Activated naive CD4-positive, alpha-beta T cell treated with anti-CD3 and anti-CD28 coated beads, Interleukin-2, amount 10 ng/mL, durations not matched to agents 7 days and 5 days (primary cell): ENCODE results near the gene SRP54.
"Not testable (repeated sequence)": the region's sequence is repeated elsewhere in the genome, so short reads cannot be mapped to it uniquely, and the experiment has no call there.

ENCODE experiments used
- CTCF ChIA-PET: fragments of 350-600 bp; sonication (Branson Sonifier 250); formaldehyde crosslinking; loops from one replicate; lab custom pipeline; 2021; ENCODE audit warnings: antibody characterized with exemption; lab: Charles Lee
- DNase-seq: peaks from one replicate; pipeline ENCODE4 v3.0.0-alpha.2; 2020
- H3K27ac Mint-ChIP-seq: one replicate; pipeline ENCODE4 v1.8.0; 2021; ENCODE audit warnings: mild to moderate bottlenecking, moderate library complexity, mixed read lengths
- H3K27me3 Mint-ChIP-seq: one replicate; pipeline ENCODE4 v1.8.0; 2021; ENCODE audit warnings: mild to moderate bottlenecking, mixed read lengths
- H3K36me3 Mint-ChIP-seq: one replicate; pipeline ENCODE4 v1.8.0; 2021; ENCODE audit warnings: mixed read lengths
- H3K4me1 Mint-ChIP-seq: one replicate; pipeline ENCODE4 v1.8.0; 2021; ENCODE audit warnings: mixed read lengths
- H3K4me3 Mint-ChIP-seq: one replicate; pipeline ENCODE4 v1.8.0; 2021; ENCODE audit warnings: mild to moderate bottlenecking, moderate library complexity, mixed read lengths
- H3K9me3 Mint-ChIP-seq: one replicate; pipeline ENCODE4 v1.8.0; 2021; ENCODE audit warnings: mixed read lengths

Gene SRP54

DNA sequence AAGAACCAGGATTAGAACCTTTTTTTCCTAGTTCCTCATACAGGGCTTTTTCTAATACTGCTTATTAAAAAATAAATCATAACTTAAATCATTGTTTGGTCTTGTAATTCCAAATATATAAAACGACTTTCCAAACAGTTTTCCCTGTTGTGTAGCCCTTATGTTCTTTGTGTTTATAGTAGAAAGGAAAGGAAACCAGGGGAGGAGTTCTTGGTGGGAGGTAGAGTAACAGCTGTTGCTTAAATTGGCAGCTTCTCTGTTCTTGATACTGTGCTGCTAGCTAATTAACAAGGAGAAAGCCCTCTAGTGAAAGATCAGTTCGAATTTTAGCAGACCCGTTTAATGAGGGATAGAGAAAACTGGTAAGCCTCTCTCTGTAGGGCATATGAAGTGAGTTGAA, 15.0 kb downstream of the SRP54 start:
- Mint-ChIP-seq H3K36me3 (peaks cover 24% of the 10 kb centered on the region), H3K27ac (no peak overlapping the region), H3K9me3 (no peaks in the 10 kb centered on the region), H3K27me3 (no peaks in the 10 kb centered on the region), H3K4me3 (no peak overlapping the region), H3K4me1 (peaks cover 7% of the 10 kb centered on the region)
- CTCF ChIA-PET: interaction anchor here (0.6 kb wide), 1 partner anchor 17 kb away, joined by 3 read pairs; no protein-coding TSS in a partner anchor
- DNase-seq: no peak

GRCh38 chr14:34999500-34999899, 16.7 kb downstream of the SRP54 start:
- H3K36me3 Mint-ChIP-seq: peaks cover 30% of the 10 kb centered on the region
- H3K27me3 Mint-ChIP-seq: no peaks in the 10 kb centered on the region
- H3K4me3 Mint-ChIP-seq: no peak overlapping the region
- no peaks in the 10 kb centered on the region for H3K9me3 Mint-ChIP-seq
- H3K27ac Mint-ChIP-seq: no peak overlapping the region
- DNase-seq: no peak
- CTCF ChIA-PET: no interaction called here
- H3K4me1 Mint-ChIP-seq: peaks cover 4% of the 10 kb centered on the region

DNA sequence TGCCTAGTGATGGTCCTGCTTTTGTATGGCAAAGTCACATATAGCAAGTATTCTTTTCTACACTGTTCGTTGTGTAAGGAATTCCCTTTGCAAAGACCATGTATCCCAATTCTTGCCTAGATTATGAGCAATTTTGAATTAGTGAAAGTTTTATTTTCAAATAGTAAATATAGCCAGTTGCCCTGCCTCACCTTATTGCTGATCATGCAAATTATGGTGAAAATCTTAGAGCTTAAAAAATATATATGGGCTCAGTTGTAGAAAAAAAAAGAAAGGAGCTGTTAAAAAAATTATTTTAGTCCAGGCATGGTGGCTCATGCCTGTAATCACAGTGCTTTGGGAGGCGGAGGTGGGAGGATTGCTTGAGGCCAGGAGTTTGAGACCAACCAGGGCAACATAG, 18.8 kb downstream of the SRP54 start:
- no peak for DNase-seq
- H3K36me3 Mint-ChIP-seq: peaks cover 34% of the 10 kb centered on the region
- CTCF ChIA-PET: no interaction called here
- no peaks in the 10 kb centered on the region for H3K27me3 Mint-ChIP-seq
- no peak overlapping the region for H3K4me3 Mint-ChIP-seq
- no peak overlapping the region for H3K27ac Mint-ChIP-seq
- H3K4me1 Mint-ChIP-seq: peaks cover 4% of the 10 kb centered on the region
- H3K9me3 Mint-ChIP-seq: no peaks in the 10 kb centered on the region

- CTCF ChIA-PET: no interaction called here
- H3K27ac Mint-ChIP-seq: no peak overlapping the region
- DNase-seq: no peak
- no peaks in the 10 kb centered on the region for H3K27me3 Mint-ChIP-seq
- H3K4me1 Mint-ChIP-seq: no peaks in the 10 kb centered on the region
- H3K9me3 Mint-ChIP-seq: no peaks in the 10 kb centered on the region
- no peak overlapping the region for H3K4me3 Mint-ChIP-seq
- peaks cover 34% of the 10 kb centered on the region for H3K36me3 Mint-ChIP-seq
Measured at GRCh38 chr14:35004839-35005238, 22.0 kb downstream of the SRP54 start.

- peaks cover 56% of the 10 kb centered on the region for H3K36me3 Mint-ChIP-seq
Measured at GRCh38 chr14:35016568-35016967, 33.8 kb downstream of the SRP54 start.

DNA sequence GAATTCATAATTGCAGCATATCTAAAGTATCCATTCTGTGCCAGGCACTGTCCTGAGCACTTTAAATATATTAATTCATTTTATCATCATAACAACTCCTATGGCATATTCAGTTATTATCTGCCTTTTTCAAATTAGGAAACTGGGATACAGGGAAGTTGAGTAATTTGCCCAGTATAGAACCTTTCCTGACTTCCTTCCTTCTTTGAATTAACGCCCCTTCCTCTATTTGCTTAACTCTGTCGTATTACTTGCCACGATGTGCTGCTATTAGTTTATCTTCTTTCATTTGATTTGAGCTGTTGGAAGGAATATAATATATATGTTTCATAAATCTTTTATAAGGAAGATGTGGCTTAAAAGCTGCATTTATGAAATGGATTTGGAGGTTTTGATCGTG, 37.9 kb downstream of the SRP54 start:
- no peak overlapping the region for H3K4me3 Mint-ChIP-seq
- no peaks in the 10 kb centered on the region for H3K4me1 Mint-ChIP-seq
- CTCF ChIA-PET: no interaction called here
- DNase-seq: no peak
- no peak overlapping the region for H3K27ac Mint-ChIP-seq
- peaks cover 46% of the 10 kb centered on the region for H3K36me3 Mint-ChIP-seq
- no peaks in the 10 kb centered on the region for H3K27me3 Mint-ChIP-seq
- no peaks in the 10 kb centered on the region for H3K9me3 Mint-ChIP-seq

More at GRCh38 chr14:35016568-35016967, 33.8 kb downstream of the SRP54 start:
- no peaks in the 10 kb centered on the region for H3K27me3 Mint-ChIP-seq
- CTCF ChIA-PET: no interaction called here
- no peak for DNase-seq
- no peaks in the 10 kb centered on the region for H3K4me1 Mint-ChIP-seq
- H3K4me3 Mint-ChIP-seq: no peak overlapping the region
- H3K9me3 Mint-ChIP-seq: no peaks in the 10 kb centered on the region
- H3K27ac Mint-ChIP-seq: no peak overlapping the region

DNA sequence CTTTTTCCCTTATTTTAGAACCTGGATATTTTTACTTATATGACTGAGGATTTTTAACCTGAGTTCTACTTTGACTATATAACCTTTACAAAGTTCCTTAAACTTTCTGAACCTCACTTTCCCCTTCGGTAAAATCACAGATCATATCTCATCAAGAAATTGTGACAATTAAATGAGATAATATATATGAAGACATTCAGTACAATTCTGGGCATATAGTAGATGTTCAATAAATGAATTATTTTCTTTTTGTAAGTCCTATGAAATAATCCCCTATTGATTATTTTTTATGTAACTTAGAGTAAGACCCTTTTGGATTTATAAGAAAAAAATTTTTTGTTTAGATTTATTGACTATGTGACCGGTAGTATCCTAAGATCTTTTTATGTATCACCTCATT, 45.6 kb downstream of the SRP54 start:
- H3K36me3 Mint-ChIP-seq: peaks cover 45% of the 10 kb centered on the region
- no peaks in the 10 kb centered on the region for H3K27me3 Mint-ChIP-seq
- H3K4me3 Mint-ChIP-seq: no peak overlapping the region
- CTCF ChIA-PET: no interaction called here
- no peaks in the 10 kb centered on the region for H3K4me1 Mint-ChIP-seq
- peaks cover 2% of the 10 kb centered on the region for H3K9me3 Mint-ChIP-seq
- no peak overlapping the region for H3K27ac Mint-ChIP-seq
- DNase-seq: no peak

DNA sequence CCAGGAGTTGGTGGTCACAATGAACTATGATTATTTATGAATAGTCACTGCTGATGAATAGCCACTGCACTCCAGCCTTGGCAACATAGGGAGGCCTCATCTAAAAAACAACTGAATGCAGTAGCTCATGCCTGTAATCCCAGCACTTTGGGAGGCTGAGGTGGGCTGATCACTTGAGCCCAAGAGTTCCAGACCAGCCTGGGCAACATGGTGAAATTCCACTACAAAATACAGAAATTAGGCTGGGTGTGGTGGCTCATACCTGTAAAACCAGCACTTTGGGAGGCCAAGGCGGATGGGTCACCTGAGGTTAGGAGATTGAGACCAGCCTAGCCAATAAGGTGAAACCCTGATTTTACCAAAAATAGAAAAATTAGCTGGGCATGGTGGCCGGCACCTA, 49.8 kb downstream of the SRP54 start:
- Mint-ChIP-seq H3K9me3 (peaks cover 23% of the 10 kb centered on the region), H3K4me3 (no peak overlapping the region), H3K36me3 (peaks cover 48% of the 10 kb centered on the region), H3K27me3 (no peaks in the 10 kb centered on the region), H3K4me1 (no peaks in the 10 kb centered on the region), H3K27ac (no peak overlapping the region)
- CTCF ChIA-PET: no interaction called here
- DNase-seq: no peak

DNA sequence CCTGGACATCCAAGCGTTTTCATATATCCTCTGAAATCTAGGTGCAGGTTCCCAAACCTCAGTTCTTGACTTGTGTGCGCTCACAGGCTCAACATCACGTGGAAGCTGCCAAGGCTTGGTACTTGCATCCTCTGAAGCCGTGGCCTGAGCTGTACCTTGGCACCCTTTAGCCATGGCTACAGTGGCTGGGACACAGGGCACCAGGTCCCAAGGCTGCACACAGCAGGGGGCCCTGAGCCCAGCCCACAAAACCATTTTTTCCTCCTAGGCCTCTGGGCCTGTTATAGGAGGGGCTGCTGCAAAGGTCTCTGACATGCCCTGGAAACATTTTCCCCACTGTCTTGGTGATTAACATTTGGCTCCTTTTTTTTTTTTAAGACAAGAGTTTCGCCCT, 51.6 kb downstream of the SRP54 start:
- H3K27me3 Mint-ChIP-seq: no peaks in the 10 kb centered on the region
- no peaks in the 10 kb centered on the region for H3K4me1 Mint-ChIP-seq
- peaks cover 39% of the 10 kb centered on the region for H3K36me3 Mint-ChIP-seq
- H3K9me3 Mint-ChIP-seq: peaks cover 23% of the 10 kb centered on the region
- DNase-seq: no peak
- CTCF ChIA-PET: no interaction called here
- H3K4me3 Mint-ChIP-seq: no peak overlapping the region
- H3K27ac Mint-ChIP-seq: no peak overlapping the region

DNA sequence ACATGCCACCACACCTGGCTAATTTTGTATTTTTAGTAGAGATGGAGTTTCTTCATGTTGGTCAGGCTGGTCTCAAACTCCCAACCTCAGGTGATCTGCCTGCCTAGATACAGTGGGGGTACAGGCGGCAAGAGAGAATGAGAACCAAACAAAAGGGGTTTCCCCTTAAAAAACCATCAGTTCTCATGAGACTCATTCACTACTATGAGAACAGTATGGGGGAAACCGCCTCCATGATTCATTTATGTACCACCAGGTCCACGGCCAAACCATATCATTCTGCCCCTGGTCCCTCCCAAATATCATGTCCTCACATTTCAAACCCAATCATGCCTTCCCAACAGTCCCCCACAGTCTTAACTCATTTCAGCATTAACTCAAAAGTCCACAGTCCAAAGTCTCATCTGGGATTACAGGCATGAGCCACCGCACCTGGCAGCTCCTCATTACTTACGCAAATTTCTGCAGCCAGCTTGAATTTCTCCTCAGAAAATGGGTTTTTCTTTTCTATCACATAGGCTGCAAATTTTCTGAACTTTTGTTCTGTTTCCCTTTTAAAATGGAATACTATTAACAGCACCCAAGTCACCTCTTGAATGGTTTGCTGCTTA, 52.3 kb downstream of the SRP54 start:
- peaks cover 23% of the 10 kb centered on the region for H3K9me3 Mint-ChIP-seq
- H3K4me1 Mint-ChIP-seq, H3K27me3 Mint-ChIP-seq, H3K4me3 Mint-ChIP-seq, H3K27ac Mint-ChIP-seq, CTCF ChIA-PET, DNase-seq: not testable (repeated sequence)
- peaks cover 36% of the 10 kb centered on the region for H3K36me3 Mint-ChIP-seq

GRCh38 chr14:35038312-35038711, 55.5 kb downstream of the SRP54 start:
- not testable (repeated sequence) for H3K4me1 Mint-ChIP-seq, H3K27me3 Mint-ChIP-seq, H3K27ac Mint-ChIP-seq, H3K4me3 Mint-ChIP-seq, DNase-seq
- CTCF ChIA-PET: interaction anchor here (1.2 kb wide), 1 partner anchor 168 kb away, joined by 3 read pairs; no protein-coding TSS in a partner anchor
- peaks cover 22% of the 10 kb centered on the region for H3K9me3 Mint-ChIP-seq
- peaks cover 24% of the 10 kb centered on the region for H3K36me3 Mint-ChIP-seq

- Mint-ChIP-seq H3K4me3 (no peak overlapping the region), H3K36me3 (peaks cover under 1% of the 10 kb centered on the region), H3K9me3 (no peaks in the 10 kb centered on the region), H3K27me3 (no peaks in the 10 kb centered on the region), H3K4me1 (peaks cover 19% of the 10 kb centered on the region), H3K27ac (no peak overlapping the region)
- CTCF ChIA-PET: interaction anchor here (1.2 to 1.6 kb wide), 2 partner anchors 39 to 367 kb away, joined by 4 to 5 read pairs; no protein-coding TSS in a partner anchor
- no peak for DNase-seq
Measured at GRCh38 chr14:35042632-35043031, 59.8 kb downstream of the SRP54 start.

- H3K4me3 Mint-ChIP-seq: no peak overlapping the region
- CTCF ChIA-PET: interaction anchor here (1.2 to 1.6 kb wide), 2 partner anchors 39 to 367 kb away, joined by 4 to 5 read pairs; no protein-coding TSS in a partner anchor
- H3K36me3 Mint-ChIP-seq: peaks cover 4% of the 10 kb centered on the region
- H3K9me3 Mint-ChIP-seq: no peaks in the 10 kb centered on the region
- H3K27ac Mint-ChIP-seq: no peak overlapping the region
- no peak for DNase-seq
- peaks cover 24% of the 10 kb centered on the region for H3K4me1 Mint-ChIP-seq
- no peaks in the 10 kb centered on the region for H3K27me3 Mint-ChIP-seq
Measured at GRCh38 chr14:35043046-35043445, 60.3 kb downstream of the SRP54 start.

- CTCF ChIA-PET: interaction anchor here (1.6 to 1.8 kb wide), 2 partner anchors 64 to 359 kb away, joined by 7 to 9 read pairs; partner anchors contain the start of gene NFKBIA
- peaks cover 9% of the 10 kb centered on the region for H3K36me3 Mint-ChIP-seq
- peaks cover 35% of the 10 kb centered on the region for H3K4me1 Mint-ChIP-seq
- H3K9me3 Mint-ChIP-seq: no peaks in the 10 kb centered on the region
- peak overlapping the region; percentile 99 for H3K27ac Mint-ChIP-seq
- no peak for DNase-seq
- H3K4me3 Mint-ChIP-seq: peak overlapping the region; percentile 90
- no peaks in the 10 kb centered on the region for H3K27me3 Mint-ChIP-seq
Measured at GRCh38 chr14:35044939-35045797, 62.4 kb downstream of the SRP54 start.

- CTCF ChIA-PET: interaction anchor here (1.6 to 1.8 kb wide), 2 partner anchors 64 to 359 kb away, joined by 7 to 9 read pairs; partner anchors contain the start of gene NFKBIA
- Mint-ChIP-seq H3K27me3 (no peaks in the 10 kb centered on the region), H3K4me1 (peaks cover 39% of the 10 kb centered on the region), H3K36me3 (peaks cover 14% of the 10 kb centered on the region), H3K27ac (peak overlapping the region; percentile 99), H3K9me3 (no peaks in the 10 kb centered on the region), H3K4me3 (peak overlapping the region; percentile 90)
- DNase-seq: no peak
Measured at GRCh38 chr14:35045798-35046047, 62.9 kb downstream of the SRP54 start.
